Activated CD8-positive, alpha-beta memory T cell treated with anti-CD3 and anti-CD28 coated beads, Interleukin-2, amount 50 U/mL, for 4 hours (primary cell): ENCODE results near the gene POU2AF2.
"Not testable (repeated sequence)": the region's sequence is repeated elsewhere in the genome, so short reads cannot be mapped to it uniquely, and the experiment has no call there.

ENCODE experiments used
- DNase-seq: peaks from one replicate; pipeline ENCODE4 v3.0.0-alpha.2; 2020

The POU2AF2 gene

DNA sequence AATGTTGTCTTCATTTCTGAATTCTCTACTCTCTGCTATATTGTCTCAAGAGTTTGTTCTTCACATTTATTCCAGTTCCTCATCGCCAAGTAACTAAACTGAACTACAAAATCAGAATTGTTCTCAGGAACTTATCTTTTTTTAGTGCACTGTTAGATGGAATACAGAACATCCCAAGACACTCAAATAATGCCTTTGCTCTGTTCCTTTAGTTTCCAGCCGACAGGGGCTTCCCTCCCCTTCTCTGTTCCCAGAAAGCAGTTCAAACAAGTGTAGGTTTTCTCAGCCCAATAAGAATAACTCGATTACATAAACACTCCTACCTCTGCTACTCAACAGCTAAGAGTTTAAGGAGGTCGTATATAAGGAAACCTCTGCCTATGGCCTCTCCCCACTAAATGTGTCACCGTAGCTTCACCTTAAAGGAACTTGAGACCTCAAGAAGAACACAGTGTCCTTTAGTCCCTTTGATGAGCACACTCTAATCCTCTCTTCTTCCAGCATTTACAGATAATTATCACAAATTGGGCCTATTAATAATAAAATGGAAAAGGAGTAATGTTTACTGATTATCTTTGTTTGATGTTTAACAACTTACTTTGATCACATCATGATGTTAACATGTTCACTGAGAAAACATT is 59.8 kb downstream of the POU2AF2 start:
- no peak for DNase-seq

DNA sequence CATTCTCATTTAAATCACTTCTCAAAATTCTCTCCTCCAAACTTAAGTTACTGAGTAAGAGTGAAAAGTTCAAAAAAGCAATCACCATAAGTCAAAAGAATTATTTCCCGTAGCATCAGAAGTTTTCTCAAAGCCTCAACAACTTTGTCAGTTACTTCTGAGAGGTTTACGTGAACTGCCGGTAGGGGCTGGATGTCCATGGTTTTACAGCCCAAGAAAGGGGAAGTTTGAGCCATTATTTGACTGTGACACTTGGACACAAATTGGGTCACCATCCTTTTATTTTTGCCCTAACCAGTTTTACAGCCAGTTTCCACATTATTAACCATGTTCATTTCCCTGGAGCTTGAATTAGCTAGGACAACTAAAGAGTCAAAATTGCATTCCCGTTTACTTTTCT is 60.4 kb downstream of the POU2AF2 start:
- no peak for DNase-seq

DNA sequence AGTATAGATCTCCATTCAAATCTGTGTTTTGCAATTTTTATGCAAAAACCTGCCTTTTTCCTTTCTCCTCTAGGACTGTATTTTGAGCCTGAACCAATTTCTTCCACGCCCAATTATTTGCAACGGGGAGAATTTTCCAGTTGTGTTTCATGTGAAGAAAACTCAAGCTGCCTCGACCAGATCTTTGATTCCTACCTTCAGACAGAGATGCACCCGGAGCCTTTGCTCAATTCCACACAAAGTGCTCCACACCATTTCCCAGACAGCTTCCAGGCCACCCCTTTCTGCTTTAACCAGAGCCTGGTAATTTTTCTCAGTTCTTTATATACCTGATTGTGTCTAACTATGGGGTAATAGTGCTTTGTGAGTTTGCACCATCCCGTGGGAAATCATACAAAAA is 60.8 kb downstream of the POU2AF2 start:
- DNase-seq = no peak

DNA sequence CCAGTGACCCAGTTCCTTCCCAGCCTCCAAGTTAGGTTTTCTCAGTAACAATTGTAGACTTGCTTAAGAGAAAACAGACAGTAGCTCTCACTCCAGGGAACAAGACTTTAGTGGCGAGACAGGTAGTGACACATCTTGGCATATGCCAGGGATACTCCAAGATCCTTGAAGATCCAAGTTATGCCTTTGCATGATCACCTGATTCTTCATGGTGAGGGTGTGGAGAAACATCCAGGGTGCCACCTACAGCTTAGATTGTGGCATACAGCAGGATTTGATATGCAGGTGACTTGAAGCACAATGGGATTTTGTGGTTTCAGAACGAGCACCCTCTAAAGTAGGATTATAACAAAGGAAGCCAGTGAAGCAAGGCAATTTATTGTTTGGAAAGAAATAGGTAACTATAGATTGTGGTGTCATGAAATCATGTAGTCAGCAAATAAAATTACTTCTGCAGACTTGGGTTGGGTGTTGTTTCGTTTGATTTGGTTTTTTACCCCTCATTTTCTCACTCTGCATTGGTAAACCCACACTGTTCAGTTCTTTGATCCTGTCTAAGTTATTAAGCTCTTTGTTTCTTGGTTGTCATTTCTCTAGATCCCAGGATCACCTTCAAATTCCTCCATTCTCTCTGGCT is 62.1 kb downstream of the POU2AF2 start:
- DNase-seq = no peak

DNA sequence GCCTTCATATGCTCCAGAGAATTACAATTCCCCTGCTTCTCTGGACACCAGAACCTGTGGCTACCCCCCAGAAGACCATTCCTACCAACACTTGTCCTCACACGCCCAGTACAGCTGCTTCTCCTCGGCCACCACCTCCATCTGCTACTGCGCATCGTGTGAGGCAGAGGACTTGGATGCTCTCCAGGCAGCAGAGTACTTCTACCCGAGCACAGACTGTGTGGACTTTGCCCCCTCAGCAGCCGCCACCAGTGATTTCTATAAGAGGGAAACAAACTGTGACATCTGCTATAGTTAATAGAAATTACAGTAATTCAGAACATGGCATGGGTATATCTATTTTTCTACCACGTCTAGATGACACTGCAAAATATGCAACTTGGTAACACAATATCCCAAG is 62.6 kb downstream of the POU2AF2 start:
- DNase-seq = no peak

DNA sequence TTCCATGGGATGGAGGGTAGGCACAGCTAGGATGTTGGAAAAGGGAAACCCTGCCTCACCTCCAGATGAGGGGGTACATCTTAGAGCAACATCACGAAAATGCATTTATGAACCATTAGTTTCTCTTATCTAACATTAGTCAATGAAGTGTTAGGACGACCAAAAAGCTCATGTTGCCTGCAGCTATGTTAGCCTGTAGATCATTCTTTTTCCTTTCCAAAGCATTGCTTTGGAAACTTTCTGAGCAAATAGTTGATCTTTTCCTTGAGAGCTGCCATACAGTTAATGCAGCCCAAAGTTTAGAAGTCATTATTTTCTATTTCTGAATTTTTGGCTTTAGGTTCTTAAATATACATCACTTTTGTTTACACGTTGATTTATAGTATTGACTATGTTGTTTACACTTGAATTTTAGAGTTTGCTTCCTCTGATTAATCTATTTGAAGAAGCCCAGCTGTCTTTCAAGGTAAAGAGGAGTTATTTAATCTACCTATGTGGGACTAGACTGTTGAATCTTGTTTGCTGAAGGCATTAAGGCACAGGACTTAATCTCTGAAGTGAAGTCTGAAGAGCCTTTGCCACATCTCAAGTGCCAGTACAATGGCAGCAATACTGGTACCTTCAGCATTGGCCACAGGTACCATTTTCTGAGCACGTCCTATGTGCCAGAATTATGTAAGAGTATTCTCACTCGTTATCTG is 63.8 kb downstream of the POU2AF2 start:
- DNase-seq = no peak

DNA sequence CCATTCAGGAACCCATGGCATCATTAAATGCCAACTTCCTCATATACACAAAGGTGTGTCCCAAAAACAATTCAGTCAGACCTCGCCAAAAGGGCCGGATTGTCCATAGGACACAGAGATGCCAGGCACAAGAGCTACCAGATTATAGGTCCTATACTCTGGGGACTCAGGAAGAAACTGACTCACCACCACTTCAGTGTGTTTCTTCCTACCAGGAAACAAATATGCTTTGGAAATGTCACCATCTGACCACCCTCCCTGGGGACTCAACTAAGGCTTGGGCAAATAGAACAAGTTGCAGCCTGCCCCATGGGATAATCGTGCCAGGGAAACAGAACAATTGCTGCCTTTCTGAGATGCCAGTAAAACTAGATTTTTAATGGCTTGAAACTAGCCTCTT is 64.6 kb downstream of the POU2AF2 start:
- DNase-seq = no peak

DNA sequence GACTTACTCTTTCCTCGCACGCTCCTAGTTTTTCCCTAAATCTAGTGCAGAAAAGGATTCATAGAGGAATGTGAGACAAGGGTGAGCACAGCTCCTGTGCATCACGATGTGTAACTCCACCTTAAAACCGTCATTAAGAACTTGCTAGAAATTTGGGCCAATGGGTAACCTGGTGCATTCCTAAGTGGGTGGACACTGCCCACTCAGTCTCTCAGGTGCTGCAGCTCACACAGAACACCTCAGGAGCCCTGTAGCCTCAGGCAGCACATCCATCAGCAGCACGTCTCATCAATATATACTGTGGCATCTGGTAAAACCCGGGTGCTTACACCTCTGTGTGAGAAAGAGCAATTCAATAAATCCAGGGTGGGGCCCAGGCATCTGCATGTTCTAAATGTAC is 65.2 kb downstream of the POU2AF2 start:
- no peak for DNase-seq

DNA sequence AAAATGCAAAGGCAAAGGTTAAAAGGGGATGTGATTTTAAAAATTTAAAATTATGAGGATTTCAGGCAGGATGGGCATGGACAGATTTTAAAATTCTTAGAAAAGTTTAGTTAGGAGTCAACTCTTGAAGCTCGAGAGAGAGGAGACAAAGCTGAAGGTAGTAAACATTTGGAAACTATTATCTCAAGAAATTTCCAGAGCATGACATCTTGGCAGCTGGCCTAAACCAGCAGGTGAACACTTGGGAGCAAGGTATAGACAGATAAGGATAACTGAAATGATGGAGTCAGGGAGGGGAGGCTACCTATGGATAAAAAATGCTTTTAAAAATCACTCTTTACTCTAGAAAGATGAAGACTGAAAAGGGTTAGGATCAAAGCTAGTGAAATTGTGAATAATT is 66.6 kb downstream of the POU2AF2 start:
- DNase-seq = no peak

DNA sequence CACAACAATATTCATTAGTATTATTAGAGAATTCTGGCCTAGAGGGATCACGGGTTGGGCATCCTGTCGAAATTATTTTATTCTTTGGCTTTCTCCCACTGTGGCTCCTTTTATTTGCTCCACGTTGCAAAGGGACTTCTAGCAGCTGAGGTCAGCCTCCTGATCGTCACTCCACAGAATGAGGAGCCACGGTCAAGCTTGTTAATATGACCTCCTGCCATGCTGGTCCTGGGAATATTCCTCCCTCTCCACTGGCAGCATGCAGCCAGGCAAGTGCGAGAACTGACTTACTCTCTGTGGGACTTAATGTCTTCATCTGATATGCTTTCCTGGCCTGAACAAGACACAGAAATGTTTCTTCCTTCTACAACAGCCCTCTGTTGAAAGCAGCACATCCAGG is 73.8 kb downstream of the POU2AF2 start:
- no peak for DNase-seq

DNA sequence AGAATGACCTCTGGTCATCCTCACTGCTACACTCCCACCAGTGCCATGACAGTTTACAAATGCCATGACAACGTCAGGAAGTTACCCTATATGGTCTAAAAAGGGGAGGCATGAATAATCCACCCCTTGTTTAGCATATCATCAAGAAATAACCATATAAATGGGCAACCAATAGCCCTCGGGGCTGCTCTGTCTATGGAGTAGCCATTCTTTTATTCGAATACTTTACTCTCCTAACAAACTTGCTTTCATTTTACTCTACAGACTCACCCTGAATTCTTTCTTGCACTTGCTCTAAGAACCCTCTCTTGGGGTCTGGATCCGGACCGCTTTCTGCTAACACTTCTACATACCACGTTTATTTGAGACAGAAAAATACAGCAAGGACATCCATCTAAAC is 74.7 kb downstream of the POU2AF2 start:
- DNase-seq = not testable (repeated sequence)

DNA sequence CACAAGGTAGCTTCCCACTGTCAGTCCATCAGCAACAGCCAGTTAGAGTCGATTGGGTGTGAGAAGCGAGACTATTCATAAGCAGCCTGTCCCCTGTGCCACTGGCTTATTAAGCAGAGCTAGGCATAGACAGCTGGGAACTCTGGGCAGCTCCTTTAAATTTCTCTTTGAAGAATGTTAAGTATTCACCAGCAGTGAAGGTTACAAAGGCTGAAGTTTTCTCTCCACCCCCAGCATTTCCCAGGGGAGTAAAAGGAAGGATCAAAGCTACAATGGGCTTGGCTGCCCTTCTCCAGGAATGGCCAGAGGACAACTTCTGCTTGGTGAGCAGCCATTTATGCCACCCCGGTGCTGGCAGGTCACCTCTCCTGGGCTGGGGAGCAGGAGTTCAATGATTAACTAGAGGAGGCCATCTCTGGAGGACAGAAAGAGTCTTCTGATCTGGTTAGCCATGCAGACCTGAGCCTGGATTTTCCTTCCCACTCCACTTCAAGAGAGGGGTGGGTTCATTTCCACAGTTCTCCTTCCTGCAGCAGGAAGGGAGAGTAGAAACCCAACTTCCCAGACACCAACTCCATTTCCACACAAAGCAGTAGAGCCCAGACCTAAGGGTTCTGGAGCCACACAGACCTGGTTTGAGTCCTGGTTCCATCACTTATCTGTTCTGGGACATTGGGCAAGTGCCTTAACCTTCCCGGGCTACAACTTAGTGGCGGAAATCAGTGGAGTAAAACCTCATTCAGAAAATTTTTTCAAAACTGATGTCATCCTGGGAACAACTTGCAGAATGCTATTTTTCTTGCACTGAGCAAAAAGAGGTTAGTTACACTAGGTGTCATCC is 75.4 kb downstream of the POU2AF2 start:
- DNase-seq = no peak

DNA sequence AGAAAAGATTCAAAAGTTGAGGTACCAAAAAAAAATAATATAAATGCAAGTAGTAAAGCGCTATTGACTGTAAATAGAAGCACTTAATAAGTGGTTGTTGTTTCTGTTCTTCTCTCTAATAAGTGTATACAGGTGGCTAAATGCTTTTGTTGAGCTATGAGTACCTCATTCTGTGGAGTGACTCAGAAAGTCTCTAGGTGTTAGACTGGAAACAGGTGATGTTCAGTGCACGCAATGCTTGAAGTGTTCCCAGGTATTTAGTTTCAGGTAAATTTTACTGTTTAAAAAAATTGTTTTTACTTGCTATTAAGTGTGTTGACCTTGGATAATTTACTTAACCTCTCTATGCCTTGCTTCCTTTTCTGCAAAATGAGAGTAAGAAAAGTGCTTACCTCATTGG is 77.0 kb downstream of the POU2AF2 start:
- DNase-seq = no peak

DNA sequence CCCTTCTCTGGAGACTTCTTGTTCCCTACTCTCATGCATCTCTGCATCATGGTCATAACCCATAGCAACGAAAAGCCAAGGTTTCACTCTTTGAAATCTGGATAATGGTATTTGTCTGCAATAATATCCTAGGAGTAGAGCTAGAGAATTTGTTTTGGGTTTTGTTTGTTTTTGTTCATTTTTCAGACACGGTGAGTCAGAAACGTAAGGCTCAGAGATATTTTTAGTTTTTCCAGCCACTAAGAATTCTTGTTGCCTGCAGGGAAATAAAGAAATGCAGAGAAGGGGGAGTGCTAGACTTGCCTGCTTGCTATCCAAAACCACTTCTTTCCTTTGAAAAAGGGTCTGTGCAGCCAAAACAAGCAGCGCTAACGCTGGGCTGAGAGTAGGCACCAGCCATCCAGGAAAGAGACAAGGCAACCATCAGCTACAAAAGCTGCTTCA is 78.8 kb downstream of the POU2AF2 start:
- DNase-seq = no peak

DNA sequence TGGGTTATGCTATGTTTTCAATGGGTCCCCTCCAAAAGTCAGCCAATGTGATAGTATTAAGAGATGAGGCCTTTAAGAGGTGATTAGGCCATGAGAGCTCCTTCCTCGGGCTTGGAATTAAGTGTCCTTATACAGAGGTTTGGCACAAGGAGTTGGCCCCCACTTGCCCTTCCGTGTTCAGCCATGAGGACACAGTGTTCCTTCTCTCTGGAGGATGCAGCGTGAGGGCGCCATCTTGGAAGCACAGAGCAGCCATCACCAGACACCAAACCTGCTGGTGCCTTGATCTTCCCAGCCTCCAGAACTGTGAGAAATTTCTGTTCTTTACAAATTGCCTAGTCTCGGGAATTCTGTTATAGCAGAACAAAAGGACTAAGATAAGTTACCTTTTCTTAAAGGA is 79.7 kb downstream of the POU2AF2 start:
- DNase-seq = no peak

DNA sequence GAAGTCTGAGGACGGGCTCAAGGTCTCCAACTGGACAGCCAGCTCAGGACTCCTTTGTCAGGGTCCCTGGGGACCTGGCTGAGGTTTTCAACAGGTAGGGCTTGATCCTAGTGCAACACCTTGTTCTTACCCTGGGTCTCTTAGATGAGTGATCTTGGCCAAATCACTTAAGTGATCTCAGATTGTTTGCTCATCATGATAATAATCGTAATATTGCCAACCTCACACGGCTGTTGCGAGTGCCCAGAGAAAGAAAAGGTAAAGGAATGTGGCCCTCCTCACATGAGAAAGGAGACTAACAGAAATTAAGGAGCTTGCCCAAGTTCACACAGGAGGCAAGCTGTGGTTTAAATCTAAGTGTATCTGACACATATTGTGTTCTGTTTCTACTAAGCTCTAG is 81.3 kb downstream of the POU2AF2 start:
- no peak for DNase-seq

DNA sequence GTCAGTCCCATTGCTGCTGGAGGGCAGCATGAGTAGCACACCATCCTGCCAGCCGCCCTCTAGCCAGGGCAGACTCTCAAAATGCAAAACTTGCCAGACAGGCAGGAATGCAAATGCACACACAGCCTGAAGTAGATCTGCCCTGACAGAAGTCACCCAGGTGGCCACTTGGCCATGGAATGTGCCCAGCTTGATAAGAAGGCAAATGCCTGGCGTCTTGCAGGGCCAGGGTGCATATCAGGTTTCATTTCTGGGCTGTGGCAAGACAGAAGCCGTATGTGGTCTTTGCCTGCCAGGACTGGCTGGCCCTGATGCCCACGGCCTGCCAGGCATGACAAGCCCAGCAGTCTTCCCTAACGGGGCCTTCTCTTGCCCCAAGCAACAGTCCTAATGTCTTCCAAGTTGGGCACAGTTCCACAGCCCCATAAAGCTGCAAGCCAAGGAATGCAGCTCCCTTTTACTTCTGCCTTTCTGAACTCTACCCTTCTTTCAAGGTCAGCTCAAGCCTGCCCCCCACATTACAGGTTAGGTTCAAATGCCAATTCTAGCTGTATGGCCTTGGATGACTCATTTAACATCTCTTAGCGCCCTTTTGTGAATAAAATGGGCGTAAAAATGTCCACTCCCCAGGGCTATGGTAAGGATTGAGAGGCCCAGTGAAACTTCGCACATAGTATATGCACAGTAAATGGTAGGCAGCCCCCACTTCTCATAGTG is 82.5 kb downstream of the POU2AF2 start:
- DNase-seq = no peak

DNA sequence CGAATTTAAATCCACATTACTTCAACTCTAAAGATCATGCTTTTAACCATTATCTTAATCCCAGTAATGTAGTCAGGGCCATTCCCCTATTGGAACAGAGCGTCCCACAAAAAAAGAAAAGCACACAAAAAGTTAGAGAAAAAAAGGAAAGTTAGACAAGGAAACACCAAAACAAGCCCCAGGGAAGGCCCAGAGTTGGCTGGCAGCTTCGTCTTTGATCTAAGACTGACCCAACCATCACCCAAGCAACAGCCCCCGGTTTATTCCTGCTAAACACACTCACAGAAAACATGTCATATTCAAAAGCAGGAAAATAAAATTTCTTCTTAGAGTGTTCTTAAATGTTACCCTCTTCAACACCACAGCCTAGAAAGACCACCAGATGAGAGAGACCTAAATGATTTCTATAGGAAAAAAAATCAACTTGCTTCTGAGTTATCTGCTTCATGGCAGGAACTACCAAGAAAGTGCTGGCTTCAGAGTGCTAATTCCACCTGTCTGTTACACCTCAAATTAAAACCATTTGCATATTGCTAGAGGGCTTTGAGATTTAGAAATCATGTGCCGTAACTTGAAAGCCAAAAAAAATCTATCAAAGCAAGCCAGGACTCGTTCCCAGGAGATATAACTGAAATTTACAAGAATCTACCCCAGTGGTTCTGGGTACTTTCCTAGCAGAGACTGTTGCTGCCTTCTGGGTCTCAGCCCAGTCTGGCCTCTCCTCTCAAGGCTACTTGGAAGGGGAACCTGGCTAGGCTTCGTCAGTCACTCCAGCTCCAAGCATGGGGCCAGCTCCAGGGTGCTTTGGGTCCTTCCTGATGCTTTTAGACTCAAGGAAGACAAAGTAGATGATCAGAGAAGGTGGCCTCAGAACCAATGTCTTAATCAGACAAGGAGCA is 84.0 kb downstream of the POU2AF2 start:
- DNase-seq = no peak

DNA sequence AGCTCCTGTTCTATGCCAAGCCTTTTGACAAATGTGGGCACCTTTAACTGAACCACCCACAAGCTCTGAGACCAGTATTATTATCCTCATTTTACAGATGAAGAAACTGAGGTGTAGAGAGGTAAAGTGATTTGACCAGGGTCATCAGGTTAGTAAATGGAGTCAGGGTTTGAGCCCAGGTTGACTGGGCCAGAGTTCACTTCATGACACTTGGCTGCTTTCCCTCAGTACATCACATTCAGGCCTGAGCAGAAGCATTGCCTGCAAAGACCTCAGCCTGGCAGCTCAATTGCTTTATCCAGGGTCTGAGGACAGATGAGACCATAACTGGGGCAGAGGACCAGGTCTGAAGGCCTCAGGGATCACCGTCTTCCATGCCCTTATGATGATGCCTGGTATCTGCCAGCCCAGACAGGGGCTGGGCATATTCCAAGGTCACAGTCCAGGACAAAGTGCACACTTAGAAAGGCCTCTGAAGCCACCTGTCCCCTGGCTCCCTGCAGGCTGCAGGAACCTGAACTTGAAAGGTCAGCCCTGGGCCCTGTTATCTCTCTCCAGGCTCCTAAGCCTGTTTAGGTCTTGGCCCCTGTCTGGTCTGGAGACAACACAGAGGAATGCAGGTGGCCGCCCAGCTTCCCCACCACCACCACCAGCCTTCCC is 84.8 kb downstream of the POU2AF2 start:
- DNase-seq = no peak

DNA sequence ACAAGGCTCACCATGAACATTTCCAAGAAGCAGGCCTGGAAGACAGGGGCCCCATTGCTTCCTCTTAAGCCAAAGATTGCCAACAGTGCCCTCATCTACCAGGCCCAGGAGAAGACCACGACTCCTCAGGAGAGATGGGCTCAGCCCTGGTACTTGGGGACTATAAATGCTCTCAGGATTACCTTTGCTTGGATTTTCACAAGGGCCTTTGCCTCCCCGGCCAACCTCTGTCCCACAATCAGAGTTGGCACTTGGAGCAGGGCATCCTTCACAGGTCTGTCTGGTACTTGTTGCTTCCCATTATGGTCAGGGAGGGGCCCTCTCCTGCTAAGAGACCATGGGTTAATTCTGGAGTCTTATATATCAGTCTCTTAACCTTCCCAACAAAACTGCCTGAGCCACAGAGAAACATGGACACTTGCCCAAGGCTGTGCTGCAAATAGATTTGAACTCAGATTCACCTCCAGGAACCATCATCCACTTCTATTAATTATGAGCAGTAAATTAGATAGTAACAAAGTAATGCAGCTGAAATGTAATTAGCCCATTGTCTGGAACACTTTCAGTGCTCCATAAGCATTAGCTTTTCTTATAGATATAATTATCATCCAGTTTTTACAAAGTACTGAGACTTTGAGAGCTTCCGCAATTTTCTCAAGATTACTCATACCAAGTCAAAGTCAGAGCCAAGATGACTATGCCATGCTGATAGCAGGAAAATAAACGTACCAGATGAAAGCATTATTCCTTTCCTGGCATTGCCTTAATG is 86.4 kb downstream of the POU2AF2 start:
- no peak for DNase-seq
